NT2/D1 (cell line): ENCODE data around the gene ABLIM2.

Experiments used
- DNase-seq: peaks from one replicate; pipeline ENCODE4 v3.0.0-alpha.2; 2011; ENCODE audit warnings: low read depth, low spot score
- H3K27me3 ChIP-seq: 2 replicates; pipeline ENCODE4 v1.6.0; 2011; ENCODE audit warnings: mild to moderate bottlenecking; ENCODE audit not compliant: insufficient read length, insufficient read depth
- H3K36me3 ChIP-seq: 2 replicates; pipeline ENCODE4 v1.6.1; 2011; ENCODE audit warnings: mild to moderate bottlenecking, low read length, mixed read lengths; ENCODE audit not compliant: insufficient read depth, insufficient read length
- H3K4me1 ChIP-seq: 2 replicates; pipeline ENCODE4 v1.5.1; 2011; ENCODE audit not compliant: insufficient read depth, insufficient read length
- H3K4me3 ChIP-seq: 2 replicates; pipeline ENCODE4 v1.5.1; 2011; ENCODE audit warnings: low read depth; ENCODE audit not compliant: insufficient read length
- H3K9ac ChIP-seq: 2 replicates; pipeline ENCODE4 v1.6.0; 2011; ENCODE audit warnings: low read depth; ENCODE audit not compliant: insufficient read length
- H3K9me3 ChIP-seq: 2 replicates; pipeline ENCODE4 v1.5.1; 2011; ENCODE audit warnings: mild to moderate bottlenecking, low read length; ENCODE audit not compliant: insufficient read depth
- SUZ12 ChIP-seq: IDR thresholded peaks from 2 replicates; pipeline ENCODE4 v1.6.1; 2011; ENCODE audit not compliant: insufficient read length, insufficient read depth; ENCODE audit errors: extremely low read depth
- YY1 ChIP-seq: IDR thresholded peaks from 2 replicates; pipeline ENCODE4 v1.6.1; 2011; ENCODE audit not compliant: insufficient read length, insufficient read depth
- ZNF274 ChIP-seq: IDR thresholded peaks from 2 replicates; pipeline ENCODE4 v1.6.1; 2011; ENCODE audit warnings: mild to moderate bottlenecking, low read depth, low read length

The ABLIM2 gene

GRCh38 chr4:8047837-8048678 lies 110.6 kb downstream of the ABLIM2 start:
- TF ChIP-seq YY1 (no peak), ZNF274 (no peak)
- peak overlapping the region; percentile 65 for H3K9ac ChIP-seq
- no peaks in the 10 kb centered on the region for H3K27me3 ChIP-seq
- H3K9me3 ChIP-seq = no peaks in the 10 kb centered on the region
- no peaks in the 10 kb centered on the region for H3K36me3 ChIP-seq
- H3K4me1 ChIP-seq = peaks cover 28% of the 10 kb centered on the region
- no peak for DNase-seq
- no peak overlapping the region for H3K4me3 ChIP-seq

GRCh38 chr4:8046925-8047541 lies 111.6 kb downstream of the ABLIM2 start:
- Histone ChIP-seq H3K9me3 (no peaks in the 10 kb centered on the region), H3K36me3 (no peaks in the 10 kb centered on the region), H3K9ac (no peak overlapping the region), H3K4me1 (peaks cover 22% of the 10 kb centered on the region), H3K4me3 (no peak overlapping the region), H3K27me3 (no peaks in the 10 kb centered on the region)
- TF ChIP-seq ZNF274 (no peak), YY1 (no peak), SUZ12 (no peak)
- DNase-seq = no peak

- no peaks in the 10 kb centered on the region for H3K27me3 ChIP-seq
- H3K4me1 ChIP-seq = peaks cover 20% of the 10 kb centered on the region
- DNase-seq = no peak
- no peak overlapping the region for H3K4me3 ChIP-seq
- no peaks in the 10 kb centered on the region for H3K36me3 ChIP-seq
- H3K9me3 ChIP-seq = no peaks in the 10 kb centered on the region
- no peak for TF ChIP-seq YY1
- TF ChIP-seq SUZ12 = no peak
- TF ChIP-seq ZNF274 = no peak
- H3K9ac ChIP-seq = no peak overlapping the region
These were observed 112.7 kb downstream of the ABLIM2 start for GRCh38 chr4:8045909-8046308.

GRCh38 chr4:8044699-8045098 lies 113.9 kb downstream of the ABLIM2 start:
- no peak for TF ChIP-seq SUZ12
- no peak for TF ChIP-seq ZNF274
- TF ChIP-seq YY1 = no peak
- H3K4me3 ChIP-seq = no peak overlapping the region
- H3K36me3 ChIP-seq = no peaks in the 10 kb centered on the region
- DNase-seq = no peak
- H3K4me1 ChIP-seq = peaks cover 16% of the 10 kb centered on the region
- no peaks in the 10 kb centered on the region for H3K9me3 ChIP-seq
- no peak overlapping the region for H3K9ac ChIP-seq
- H3K27me3 ChIP-seq = no peaks in the 10 kb centered on the region

DNA sequence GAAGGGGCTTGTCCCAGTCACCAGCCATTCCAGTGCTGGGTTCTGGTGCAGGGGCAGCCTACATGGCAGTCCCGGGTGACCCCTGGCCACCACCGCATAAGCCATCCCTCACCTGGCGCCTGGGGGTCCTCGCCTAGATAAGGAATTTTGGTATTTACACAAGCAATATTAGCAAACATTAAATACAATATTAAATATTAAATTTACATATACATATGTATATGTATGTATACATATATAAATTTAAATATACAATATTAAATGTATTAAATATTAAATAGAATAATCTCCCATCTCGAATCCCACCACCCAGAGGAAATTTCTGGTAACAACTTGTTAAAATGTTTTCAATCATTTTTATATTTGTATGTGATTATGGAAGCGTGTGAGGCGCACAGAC lies 114.4 kb downstream of the ABLIM2 start:
- TF ChIP-seq SUZ12 (no peak), ZNF274 (no peak), YY1 (no peak)
- H3K4me1 ChIP-seq = peaks cover 17% of the 10 kb centered on the region
- H3K9ac ChIP-seq = no peak overlapping the region
- no peak overlapping the region for H3K4me3 ChIP-seq
- no peak for DNase-seq
- H3K9me3 ChIP-seq = no peaks in the 10 kb centered on the region
- H3K27me3 ChIP-seq = no peaks in the 10 kb centered on the region
- H3K36me3 ChIP-seq = no peaks in the 10 kb centered on the region

DNA sequence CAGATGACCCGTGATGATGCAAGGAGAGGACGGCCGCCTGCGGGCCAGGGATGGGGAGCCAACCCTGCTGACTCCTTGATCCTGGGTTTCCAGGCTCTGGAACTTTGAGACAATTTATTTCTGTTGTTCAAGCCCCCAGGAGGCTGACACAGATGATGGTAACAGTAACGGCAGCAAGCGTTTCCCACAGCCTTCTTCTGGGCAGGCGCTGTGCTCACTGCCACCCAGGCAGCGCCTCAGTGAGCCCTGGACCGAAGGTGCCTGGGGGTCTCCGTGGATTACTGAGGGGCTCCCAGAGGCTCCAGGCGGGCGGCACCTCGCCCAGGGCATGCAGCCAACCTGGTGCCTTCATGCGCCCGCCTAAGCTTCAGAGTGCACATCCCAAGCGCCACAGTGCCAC lies 115.0 kb downstream of the ABLIM2 start:
- H3K4me3 ChIP-seq = no peak overlapping the region
- no peak for DNase-seq
- TF ChIP-seq ZNF274 = no peak
- no peak for TF ChIP-seq YY1
- TF ChIP-seq SUZ12 = no peak
- H3K36me3 ChIP-seq = no peaks in the 10 kb centered on the region
- no peaks in the 10 kb centered on the region for H3K9me3 ChIP-seq
- peaks cover 17% of the 10 kb centered on the region for H3K4me1 ChIP-seq
- H3K9ac ChIP-seq = no peak overlapping the region
- H3K27me3 ChIP-seq = no peaks in the 10 kb centered on the region

DNA sequence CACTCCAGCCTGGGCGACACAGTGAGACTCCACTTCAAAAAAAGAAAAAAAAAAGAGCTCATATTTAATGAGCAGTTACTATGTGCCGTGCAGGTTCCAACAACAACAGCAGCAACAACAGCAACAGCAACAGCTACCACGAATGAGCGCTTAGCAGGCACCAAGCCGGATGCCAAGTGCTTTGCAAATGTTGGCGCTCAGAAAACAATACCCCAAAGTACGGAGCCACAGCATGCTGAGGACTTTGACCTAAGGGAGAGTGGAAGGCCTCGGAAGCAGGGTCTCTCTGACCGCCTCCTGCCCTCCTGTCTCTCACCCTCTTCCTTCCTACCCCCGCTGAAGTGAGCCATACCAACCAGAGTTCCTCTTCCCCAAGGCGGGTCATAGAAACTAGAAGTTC lies 116.7 kb downstream of the ABLIM2 start:
- H3K36me3 ChIP-seq = no peaks in the 10 kb centered on the region
- TF ChIP-seq SUZ12 (no peak), YY1 (no peak), ZNF274 (no peak)
- no peaks in the 10 kb centered on the region for H3K9me3 ChIP-seq
- no peaks in the 10 kb centered on the region for H3K27me3 ChIP-seq
- H3K9ac ChIP-seq = no peak overlapping the region
- H3K4me3 ChIP-seq = no peak overlapping the region
- H3K4me1 ChIP-seq = peaks cover 13% of the 10 kb centered on the region
- DNase-seq = no peak

- Histone ChIP-seq H3K4me3 (no peak overlapping the region), H3K27me3 (no peaks in the 10 kb centered on the region), H3K4me1 (peaks cover 13% of the 10 kb centered on the region), H3K36me3 (no peaks in the 10 kb centered on the region), H3K9me3 (no peaks in the 10 kb centered on the region), H3K9ac (no peak overlapping the region)
- DNase-seq = no peak
- TF ChIP-seq YY1 (no peak), ZNF274 (no peak), SUZ12 (no peak)
These were observed 117.4 kb downstream of the ABLIM2 start for GRCh38 chr4:8041172-8041571.
